GM12801 (cell line): Measurements from ENCODE around the gene KLRC4.
"Not testable (repeated sequence)": the region's sequence is repeated elsewhere in the genome, so short reads cannot be mapped to it uniquely, and the experiment has no call there.

Source experiments
- TF ChIP-seq, protein P1 (sequence below): IDR thresholded peaks from one replicate; pipeline ENCODE4 v1.5.1; 2011; ENCODE audit warnings: control low read depth; ENCODE audit not compliant: insufficient read length; ENCODE audit errors: extremely low read depth

KLRC4 gene

DNA sequence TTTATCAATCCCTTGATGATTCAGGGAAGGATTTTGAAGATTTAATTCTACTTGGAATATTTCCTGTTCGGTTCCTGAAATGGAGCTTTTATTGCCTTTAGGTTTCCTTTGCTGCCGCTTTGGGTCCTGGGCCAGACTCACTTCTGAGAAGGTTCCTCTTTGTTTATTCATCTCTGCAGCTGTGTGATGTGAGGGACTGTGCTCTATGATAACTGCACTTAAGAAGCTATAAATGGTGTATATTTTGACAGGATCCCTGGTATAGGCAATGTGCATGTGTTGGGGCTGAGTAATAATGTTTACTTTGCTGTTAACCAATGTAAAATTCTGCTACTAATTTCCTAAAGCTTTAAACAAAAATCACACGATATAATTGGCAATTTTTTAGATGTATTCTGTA, 26.3 kb upstream of the KLRC4 start, which contains the start of gene KLRC2:
TSS of gene KLRC2 (minus strand) at position 195 of the 400 bp plus-strand sequence. CDS start at position 171, 24 bp downstream.
- TF ChIP-seq, protein P1, sequence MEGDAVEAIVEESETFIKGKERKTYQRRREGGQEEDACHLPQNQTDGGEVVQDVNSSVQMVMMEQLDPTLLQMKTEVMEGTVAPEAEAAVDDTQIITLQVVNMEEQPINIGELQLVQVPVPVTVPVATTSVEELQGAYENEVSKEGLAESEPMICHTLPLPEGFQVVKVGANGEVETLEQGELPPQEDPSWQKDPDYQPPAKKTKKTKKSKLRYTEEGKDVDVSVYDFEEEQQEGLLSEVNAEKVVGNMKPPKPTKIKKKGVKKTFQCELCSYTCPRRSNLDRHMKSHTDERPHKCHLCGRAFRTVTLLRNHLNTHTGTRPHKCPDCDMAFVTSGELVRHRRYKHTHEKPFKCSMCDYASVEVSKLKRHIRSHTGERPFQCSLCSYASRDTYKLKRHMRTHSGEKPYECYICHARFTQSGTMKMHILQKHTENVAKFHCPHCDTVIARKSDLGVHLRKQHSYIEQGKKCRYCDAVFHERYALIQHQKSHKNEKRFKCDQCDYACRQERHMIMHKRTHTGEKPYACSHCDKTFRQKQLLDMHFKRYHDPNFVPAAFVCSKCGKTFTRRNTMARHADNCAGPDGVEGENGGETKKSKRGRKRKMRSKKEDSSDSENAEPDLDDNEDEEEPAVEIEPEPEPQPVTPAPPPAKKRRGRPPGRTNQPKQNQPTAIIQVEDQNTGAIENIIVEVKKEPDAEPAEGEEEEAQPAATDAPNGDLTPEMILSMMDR, result not testable (repeated sequence)

DNA sequence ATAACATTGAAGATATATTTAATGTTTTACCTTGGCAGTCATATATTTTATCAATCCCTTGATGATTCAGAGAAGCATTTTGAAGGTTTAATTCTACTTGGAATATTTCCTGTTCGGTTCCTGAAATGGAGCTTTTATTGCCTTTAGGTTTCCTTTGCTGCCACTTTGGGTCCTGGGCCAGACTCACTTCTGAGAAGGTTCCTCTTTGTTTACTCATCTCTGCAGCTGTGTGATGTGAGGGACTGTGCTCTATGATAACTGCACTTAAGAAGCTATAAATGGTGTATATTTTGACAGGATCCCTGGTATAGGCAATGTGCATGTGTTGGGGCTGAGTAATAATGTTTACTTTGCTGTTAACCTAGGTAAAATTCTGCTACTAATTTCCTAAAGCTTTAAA, 10.8 kb upstream of the KLRC4 start, which contains the start of gene KLRC3:
TSS of gene KLRC3 (minus strand) at position 262 of the 400 bp plus-strand sequence. CDS start at position 217, 45 bp downstream.
- TF ChIP-seq, protein P1, result not testable (repeated sequence)

DNA sequence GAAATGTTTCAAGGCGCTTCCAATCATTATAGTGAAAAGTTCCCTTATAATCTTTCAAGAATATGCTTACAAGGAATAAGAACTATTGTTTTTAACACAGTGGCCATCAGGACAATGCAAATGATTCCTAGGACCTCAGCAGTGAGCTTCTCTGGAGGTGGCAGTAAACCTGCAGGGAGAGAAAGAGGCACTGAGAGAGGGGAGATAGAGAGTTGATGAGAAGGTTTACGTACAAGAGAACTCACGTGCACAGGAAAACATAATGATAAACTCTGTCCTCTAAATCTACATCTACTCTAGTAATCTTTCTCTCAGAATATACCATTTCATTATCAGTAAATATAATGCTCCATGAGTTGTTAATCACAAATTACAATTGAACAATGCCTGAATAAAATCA, 715 bp downstream of the KLRC4 start:
- TF ChIP-seq, protein P1, result no peak

DNA sequence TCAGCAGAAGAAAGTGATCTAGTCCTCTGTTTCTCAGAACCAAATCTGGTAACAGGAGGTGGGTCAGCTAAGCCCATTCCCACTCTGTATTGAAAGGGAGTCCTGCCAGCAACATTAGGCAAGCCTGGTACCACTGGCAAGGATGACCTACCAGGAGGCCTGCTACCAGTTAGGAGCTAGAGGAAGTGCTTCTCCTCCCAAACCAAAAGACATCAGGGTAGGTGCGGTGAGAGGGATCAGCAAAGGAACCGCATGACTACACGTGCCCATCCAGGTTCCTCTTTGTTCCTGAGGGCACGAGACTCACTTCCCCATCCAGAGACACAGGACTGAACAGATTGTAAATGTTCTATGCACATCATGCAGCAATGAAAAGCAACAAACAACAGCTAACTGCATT, 2.8 kb downstream of the KLRC4 start:
- TF ChIP-seq, protein P1, result no peak

DNA sequence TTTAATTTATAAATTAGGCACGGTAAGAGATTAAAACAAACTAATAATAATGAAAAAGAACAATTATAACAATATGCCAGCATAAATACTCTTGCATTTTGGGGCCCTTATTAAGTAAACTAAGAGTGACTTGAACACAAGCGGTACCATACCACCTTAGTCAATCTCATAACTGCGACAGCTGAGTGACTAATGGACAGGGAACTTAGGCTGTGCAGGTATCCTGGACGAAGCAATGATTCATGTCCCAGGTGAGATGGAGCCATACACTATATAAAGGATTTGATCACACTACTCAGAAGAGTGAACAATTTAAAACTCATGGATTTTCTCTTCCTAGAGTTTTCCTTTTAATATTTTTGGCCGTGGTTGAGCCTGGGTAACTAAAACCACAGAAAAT, 4.3 kb downstream of the KLRC4 start:
- TF ChIP-seq, protein P1, result no peak

DNA sequence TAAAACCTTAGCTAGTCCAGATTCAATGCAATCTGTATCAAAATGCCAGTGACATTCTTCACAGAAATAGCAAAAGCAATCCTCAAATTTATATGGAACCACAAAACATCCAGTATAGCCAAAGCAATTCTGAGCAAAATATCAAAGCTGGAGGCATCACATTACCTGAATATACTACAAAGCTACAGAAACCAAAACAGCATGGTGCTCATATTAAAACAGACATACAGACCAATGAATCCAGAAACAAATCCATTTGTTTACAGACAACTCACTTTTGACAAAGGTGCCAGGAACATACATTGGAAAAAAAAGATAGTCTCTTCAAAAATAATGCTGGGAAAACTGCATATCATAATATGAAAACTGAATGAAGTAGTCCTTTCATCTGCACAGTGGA, 4.8 kb downstream of the KLRC4 start:
- TF ChIP-seq, protein P1, result no peak

DNA sequence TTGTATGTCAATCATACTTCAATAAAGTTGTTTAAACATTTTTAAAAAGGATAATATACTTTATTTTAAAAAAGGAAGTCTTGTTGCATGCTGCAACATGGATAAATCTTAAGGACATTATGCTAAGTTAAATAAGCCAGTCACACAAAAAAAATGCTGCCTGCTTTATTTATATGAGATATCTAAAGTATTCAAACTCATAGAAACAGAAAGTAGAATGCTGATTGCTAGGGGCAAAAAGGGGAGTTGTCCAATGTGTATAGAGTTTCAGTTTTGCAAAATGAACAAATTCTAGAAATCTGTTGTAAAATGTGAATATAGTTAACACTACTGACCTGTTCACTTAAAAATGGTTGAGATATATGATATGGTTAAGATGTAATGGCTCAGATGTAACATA, 8.7 kb downstream of the KLRC4 start:
- TF ChIP-seq, protein P1, result no peak
